B cell (primary cell): ENCODE results near the gene CHST15. TPM values are rescaled to one million over a fixed set of nuclear protein-coding genes. Genes with fewer than 3 reads are reported as not detected.

Experiments
- ATAC-seq: fragments of 200-7000 bp; cut with Tn5 transposase; one replicate; pipeline ENCODE4 v1.10.0; 2021; ENCODE audit warnings: low read depth, mild to moderate bottlenecking, moderate number of reproducible peaks, moderate library complexity
- CTCF ChIA-PET: fragments of 350-600 bp; sonication (Branson Sonifier 250); formaldehyde crosslinking; loops from one replicate; lab custom pipeline; 2021; ENCODE audit warnings: antibody characterized with exemption, inconsistent platforms; lab: Charles Lee
- POLR2A ChIA-PET: fragments of 350-600 bp; sonication (Branson Sonifier 250); formaldehyde crosslinking; loops from one replicate; lab custom pipeline; 2021; ENCODE audit warnings: antibody characterized with exemption; lab: Charles Lee
- DNase-seq: peaks from one replicate; pipeline ENCODE4 v3.0.0; 2013
- H2AFZ ChIP-seq: 2 replicates; pipeline ENCODE4 v1.6.1; 2012; ENCODE audit warnings: mild to moderate bottlenecking, low read depth, low read length; ENCODE audit not compliant: insufficient read depth, poor library complexity, severe bottlenecking
- H3K27ac ChIP-seq, 2 donors: 1 replicate in 1 of 2; 2 replicates in 1 of 2; pipeline ENCODE4 v1.5.1; 2012 to 2013; ENCODE audit warnings: low read length in 2 of 2, mild to moderate bottlenecking in 2 of 2, moderate library complexity in 1 of 2
- H3K27me3 ChIP-seq, 4 experiments: fragments of 200-600 bp in 1 of 4; sonication (generic) in 1 of 4; replicated peaks in 1 of 4; 1 replicate in 2 of 4; 2 replicates in 2 of 4; pipeline versions ENCODE4 v1.6.1 to v1.7.0; 2013 to 2016; ENCODE audit warnings: low read length in 3 of 4, mild to moderate bottlenecking in 2 of 4, mixed read lengths in 1 of 4, moderate library complexity in 1 of 4; ENCODE audit not compliant: insufficient read depth in 4 of 4, control insufficient read depth in 3 of 4; ENCODE audit errors: control extremely low read depth in 1 of 4
- H3K36me3 ChIP-seq, 2 experiments: replicated peaks in 1 of 2; 1 replicate in 1 of 2; 2 replicates in 1 of 2; pipeline versions ENCODE4 v1.6.1 to v1.7.1; 2013; ENCODE audit warnings: low read length in 1 of 2; ENCODE audit not compliant: insufficient read depth in 2 of 2, control insufficient read depth in 1 of 2; ENCODE audit errors: control extremely low read depth in 1 of 2, extremely low read depth in 1 of 2
- H3K4me1 ChIP-seq, 2 donors: fragments of 200-600 bp in 1 of 2; sonication (generic) in 1 of 2; 1 replicate in 1 of 2; 2 replicates in 1 of 2; pipeline versions ENCODE4 v1.5.1 to v1.6.1; 2013 to 2017; ENCODE audit warnings: low read length in 2 of 2; ENCODE audit not compliant: control insufficient read depth in 2 of 2, insufficient read depth in 2 of 2
- H3K4me2 ChIP-seq: replicated peaks from 2 replicates; pipeline ENCODE3; 2012; ENCODE audit warnings: mild to moderate bottlenecking, low read depth, low read length; ENCODE audit not compliant: poor library complexity, severe bottlenecking
- H3K4me3 ChIP-seq, 5 experiments: fragments of 200-600 bp in 1 of 5; sonication (generic) in 1 of 5; 1 replicate in 3 of 5; 2 replicates in 2 of 5; pipeline versions ENCODE4 v1.5.1 to v1.7.0; 2011 to 2016; ENCODE audit warnings: low read length in 4 of 5, mild to moderate bottlenecking in 4 of 5, low read depth in 2 of 5, control low read depth in 1 of 5, moderate library complexity in 1 of 5; ENCODE audit not compliant: insufficient read depth in 1 of 5; ENCODE audit errors: control extremely low read depth in 1 of 5, extremely low read depth in 1 of 5
- H3K79me2 ChIP-seq: fragments of 200-600 bp; sonication (generic); one replicate; pipeline ENCODE4 v1.6.0; 2016; ENCODE audit warnings: low read length; ENCODE audit not compliant: control insufficient read depth, insufficient read depth
- H3K9ac ChIP-seq: fragments of 200-600 bp; sonication (generic); 2 replicates; pipeline ENCODE4 v1.6.1; 2017; ENCODE audit warnings: mild to moderate bottlenecking, low read length, moderate library complexity
- H3K9me3 ChIP-seq, 3 donors: one replicate each; pipeline versions ENCODE4 v1.6.1 to v1.7.1; 2013; ENCODE audit warnings: low read length in 2 of 3; ENCODE audit not compliant: control insufficient read depth in 2 of 3, insufficient read depth in 1 of 3; ENCODE audit errors: control extremely low read depth in 1 of 3
- H4K20me1 ChIP-seq: 2 replicates; pipeline ENCODE4 v1.6.0; 2012; ENCODE audit warnings: mild to moderate bottlenecking, low read length; ENCODE audit not compliant: insufficient read depth, control insufficient read depth, poor library complexity, severe bottlenecking
- H3K27ac Mint-ChIP-seq: one replicate; pipeline ENCODE4 v1.8.0; 2021; ENCODE audit warnings: mixed read lengths
- H3K27me3 Mint-ChIP-seq: one replicate; pipeline ENCODE4 v1.8.0; 2021; ENCODE audit warnings: mixed read lengths
- H3K4me1 Mint-ChIP-seq: one replicate; pipeline ENCODE4 v1.8.0; 2021; ENCODE audit warnings: mixed read lengths
- H3K4me3 Mint-ChIP-seq: one replicate; pipeline ENCODE4 v1.8.0; 2021; ENCODE audit warnings: mixed read lengths
- H3K9me3 Mint-ChIP-seq: one replicate; pipeline ENCODE4 v1.8.0; 2022; ENCODE audit warnings: mixed read lengths; ENCODE audit not compliant: insufficient read depth
- CTCF ChIP-seq: fragments of 200-600 bp; IDR thresholded peaks from one replicate; pipeline ENCODE4 v1.8.0; 2022; ENCODE audit warnings: antibody characterized with exemption, mild to moderate bottlenecking
- EZH2 ChIP-seq: IDR thresholded peaks from 2 replicates; pipeline ENCODE4 v1.6.1; 2012; ENCODE audit warnings: borderline replicate concordance, low read depth, mild to moderate bottlenecking, moderate library complexity, low read length; ENCODE audit not compliant: insufficient read depth, poor library complexity, severe bottlenecking
- WGBS: methylation state at CpG from one replicate; pipeline ENCODE4 v1.1.5; 2013; ENCODE audit warnings: missing lambda C conversion rate; ENCODE audit not compliant: insufficient coverage; 5-methylcytosine and 5-hydroxymethylcytosine counted together
- intact Hi-C: fragments of 100-400 bp; cut with micrococcal nuclease; formaldehyde crosslinking; loops from one replicate; pipeline ENCODE4 v1.10.0; 2022
- polyA plus RNA-seq: library from polyadenylated mRNA; depleted of rRNA; stranded (reverse); fragments of >200 nt; gene quantifications from 2 replicates; pipeline ENCODE4 v1.2.3, GENCODE V29; 2012
- total RNA-seq, 2 donors: library from RNA; stranded (reverse); fragments of 120-200 nt in 1 of 2; gene quantifications; 1 replicate in 1 of 2; 2 replicates in 1 of 2; pipeline versions ENCODE4 v1.2.3 to v1.2.4, GENCODE V29; 2013 to 2022

The CHST15 gene
- total and polyA plus RNA-seq, 2 donors (not counting 1 experiment from before 2014, with no cell fraction given), result 17.9 to 75.4 TPM

DNA sequence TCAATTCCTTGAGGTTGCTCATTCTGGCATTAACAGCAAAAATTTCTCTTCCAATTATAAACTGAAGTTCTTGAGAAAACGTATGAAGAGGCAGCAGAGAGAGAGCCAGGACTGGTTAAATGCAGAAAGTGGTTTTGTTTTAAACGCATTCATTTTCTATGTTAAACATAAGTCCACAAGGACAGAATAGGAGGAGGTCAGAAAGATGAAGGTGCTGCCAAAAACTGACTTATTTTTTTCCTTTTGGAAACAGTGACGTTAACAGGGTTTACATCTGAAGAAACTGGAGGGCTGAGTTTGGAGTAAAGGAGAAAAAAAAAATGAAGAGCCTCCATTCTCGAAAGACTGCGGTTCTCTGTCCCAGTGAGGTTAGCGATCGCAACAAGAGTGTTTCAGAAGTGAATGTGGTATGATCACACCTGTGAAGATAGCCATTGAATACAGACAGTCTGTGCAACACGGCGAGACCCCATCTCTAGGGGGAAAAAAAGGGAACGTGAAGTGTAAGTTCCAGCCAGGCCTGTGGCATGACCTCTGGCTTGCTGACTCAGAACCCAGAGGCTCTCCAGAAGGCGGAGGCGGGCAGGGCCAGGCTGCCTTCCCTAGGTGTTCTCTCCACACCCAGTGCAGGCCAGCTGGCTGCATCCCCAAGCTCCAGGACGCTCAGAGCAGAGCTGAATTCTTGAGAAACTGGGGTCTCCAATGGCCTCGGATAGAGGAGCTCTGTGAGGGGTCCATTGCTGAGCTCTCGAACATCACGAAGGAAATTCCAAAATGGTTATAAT lies 84.0 kb downstream of the CHST15 start:
- Histone ChIP-seq H4K20me1 (peaks cover 7% of the 10 kb centered on the region), H3K79me2 (no peaks in the 10 kb centered on the region), H3K9ac (no peak overlapping the region), H3K4me2 (no peak overlapping the region), H2AFZ (no peak overlapping the region), H3K36me3 (peaks cover 0 to 60% of the 10 kb centered on the region in 2 experiments), H3K4me1 (no peaks in the 10 kb centered on the region), H3K9me3 (peaks cover 0 to 16% (median 2%) of the 10 kb centered on the region in 3 donors), H3K27ac (no peak overlapping the region), H3K4me3 (no peak overlapping the region), H3K27me3 (no peaks in the 10 kb centered on the region)
- POLR2A ChIA-PET, result interaction anchor here (0.9 kb wide), 1 partner anchor 27 kb away, joined by 3 read pairs; no protein-coding TSS in a partner anchor
- no peak for DNase-seq
- WGBS, result 90% methylated on average over 15 of the region's 16 CpGs
- Mint-ChIP-seq H3K4me3 (no peak overlapping the region), H3K4me1 (no peaks in the 10 kb centered on the region), H3K27ac (no peak overlapping the region), H3K27me3 (no peaks in the 10 kb centered on the region), H3K9me3 (no peaks in the 10 kb centered on the region)
- ATAC-seq, result no peak
- TF ChIP-seq EZH2 (no peak), CTCF (no peak)
- intact Hi-C loops, result no loop called here
- CTCF ChIA-PET, result interaction anchor here (1.1 kb wide), 1 partner anchor 380 kb away, joined by 3 read pairs; no protein-coding TSS in a partner anchor

DNA sequence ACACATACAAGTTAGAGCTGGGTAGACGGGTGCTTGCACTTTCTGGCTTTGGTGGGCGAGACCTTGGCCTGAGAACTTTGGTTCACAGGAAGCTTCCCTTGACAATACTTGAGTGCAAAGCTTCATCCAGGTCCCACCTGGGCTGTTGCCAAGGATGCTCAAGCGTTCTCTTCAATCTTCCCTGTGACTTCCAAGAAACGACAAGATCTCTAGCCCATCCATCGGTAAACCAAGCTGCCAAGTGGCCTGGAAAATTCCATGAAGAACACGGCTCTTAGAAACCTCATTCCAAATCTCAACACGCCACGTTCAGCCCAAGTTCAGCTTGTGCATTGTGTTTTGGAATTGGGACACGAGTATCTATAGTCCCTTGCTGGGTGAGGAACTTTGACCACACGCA lies 84.7 kb downstream of the CHST15 start:
- 100% methylated on average over 8 of the region's 10 CpGs for WGBS

More for the DNA sequence above, 84.7 kb downstream of the CHST15 start:
- H2AFZ ChIP-seq, result no peak overlapping the region
- no peaks in the 10 kb centered on the region for H3K9me3 Mint-ChIP-seq
- ATAC-seq (no peak), DNase-seq (no peak)
- H3K36me3 ChIP-seq, result peaks cover 0 to 52% of the 10 kb centered on the region in 2 experiments
- CTCF ChIA-PET, result no interaction called here
- H3K9me3 ChIP-seq, result peaks cover 0 to 8% (median 0%) of the 10 kb centered on the region in 3 donors
- peaks cover 7% of the 10 kb centered on the region for H4K20me1 ChIP-seq
- POLR2A ChIA-PET, result no interaction called here
- no peaks in the 10 kb centered on the region for H3K79me2 ChIP-seq
- H3K4me3 ChIP-seq, result no peak overlapping the region
- no peak overlapping the region for H3K4me2 ChIP-seq
- H3K4me1 ChIP-seq, result no peaks in the 10 kb centered on the region
- no peaks in the 10 kb centered on the region for H3K27me3 Mint-ChIP-seq
- intact Hi-C loops, result no loop called here
- H3K9ac ChIP-seq, result no peak overlapping the region
- H3K4me3 Mint-ChIP-seq, result no peak overlapping the region
- no peak overlapping the region for H3K27ac ChIP-seq
- H3K27ac Mint-ChIP-seq, result no peak overlapping the region
- H3K4me1 Mint-ChIP-seq, result no peaks in the 10 kb centered on the region
- no peaks in the 10 kb centered on the region for H3K27me3 ChIP-seq
- TF ChIP-seq EZH2 (no peak), CTCF (no peak)
